Transverse colon (tissue), 3 donors: ENCODE measurements around the gene GPX7.

Source experiments
- EP300 ChIP-seq: sonication (generic); formaldehyde crosslinking; IDR thresholded peaks from one replicate; pipeline ENCODE4 v1.6.1; 2017; ENCODE audit warnings: antibody characterized with exemption, low read depth
- POLR2A ChIP-seq: fragments of 450-650 bp; IDR thresholded peaks from one replicate; pipeline ENCODE4 v1.6.1; 2016; ENCODE audit warnings: antibody characterized with exemption, mild to moderate bottlenecking, moderate library complexity
- TF ChIP-seq, protein P1 (sequence below), 5 experiments: fragments of 200-600 bp in 3 of 5; fragments of 450-650 bp in 2 of 5; sonication (generic) in 3 of 5; IDR thresholded peaks; 1 replicate in 2 of 5; 2 replicates in 3 of 5; pipeline ENCODE4 v1.5.1; 2016 to 2017; ENCODE audit warnings: antibody characterized with exemption in 5 of 5, inconsistent platforms in 3 of 5, mild to moderate bottlenecking in 2 of 5, moderate library complexity in 1 of 5

DNA sequence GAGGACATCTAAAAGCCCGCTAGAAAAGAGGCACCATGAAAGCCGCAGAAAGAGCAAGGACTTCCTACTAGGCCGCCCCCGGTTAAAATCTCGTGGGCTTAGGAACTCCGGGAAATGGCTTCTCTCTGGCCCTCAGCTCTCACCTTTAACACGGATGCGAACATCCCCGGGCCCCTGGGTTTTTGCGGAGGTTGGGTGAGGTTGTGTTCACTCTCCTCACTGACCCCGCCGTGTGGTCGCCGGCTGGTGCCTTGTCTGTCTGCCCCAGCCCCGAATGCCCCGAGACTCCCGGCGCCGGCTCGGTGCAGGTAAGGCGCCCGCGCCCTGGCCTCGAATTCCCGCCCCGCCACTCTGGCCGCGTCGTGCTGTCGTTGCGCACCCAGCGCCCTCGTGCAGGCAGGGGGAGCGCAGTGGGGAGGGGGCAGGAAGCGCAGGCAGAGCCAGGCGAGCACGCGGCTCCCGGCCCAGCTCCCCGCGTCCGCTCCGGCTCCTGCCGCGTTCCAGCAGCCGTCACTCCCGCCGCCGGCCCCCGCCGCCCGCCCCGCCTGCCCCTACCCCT, 30.6 kb downstream of the GPX7 start, which contains the start of gene SHISAL2A:
- TF ChIP-seq, protein P1, sequence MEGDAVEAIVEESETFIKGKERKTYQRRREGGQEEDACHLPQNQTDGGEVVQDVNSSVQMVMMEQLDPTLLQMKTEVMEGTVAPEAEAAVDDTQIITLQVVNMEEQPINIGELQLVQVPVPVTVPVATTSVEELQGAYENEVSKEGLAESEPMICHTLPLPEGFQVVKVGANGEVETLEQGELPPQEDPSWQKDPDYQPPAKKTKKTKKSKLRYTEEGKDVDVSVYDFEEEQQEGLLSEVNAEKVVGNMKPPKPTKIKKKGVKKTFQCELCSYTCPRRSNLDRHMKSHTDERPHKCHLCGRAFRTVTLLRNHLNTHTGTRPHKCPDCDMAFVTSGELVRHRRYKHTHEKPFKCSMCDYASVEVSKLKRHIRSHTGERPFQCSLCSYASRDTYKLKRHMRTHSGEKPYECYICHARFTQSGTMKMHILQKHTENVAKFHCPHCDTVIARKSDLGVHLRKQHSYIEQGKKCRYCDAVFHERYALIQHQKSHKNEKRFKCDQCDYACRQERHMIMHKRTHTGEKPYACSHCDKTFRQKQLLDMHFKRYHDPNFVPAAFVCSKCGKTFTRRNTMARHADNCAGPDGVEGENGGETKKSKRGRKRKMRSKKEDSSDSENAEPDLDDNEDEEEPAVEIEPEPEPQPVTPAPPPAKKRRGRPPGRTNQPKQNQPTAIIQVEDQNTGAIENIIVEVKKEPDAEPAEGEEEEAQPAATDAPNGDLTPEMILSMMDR (IDR thresholded peaks at IDR 0.05): no peak
- TF ChIP-seq EP300 (no peak), POLR2A (no peak)
